ENCODE data around the gene NIPA2. TPM values are rescaled to one million over a fixed set of nuclear protein-coding genes. Genes with fewer than 3 reads are reported as not detected.

NIPA2 gene
- polyA plus RNA-seq, 1 donor: 40.7 TPM

GRCh38 chr15:22827125-22827524, 11.3 kb upstream of the NIPA2 start:
- Histone ChIP-seq H3K27ac (ENCODE audit: low read length) (no peak overlapping the region), H3K9me3 (ENCODE audit: control insufficient read depth, low read depth, low read length) (no peaks in the 10 kb centered on the region), H3K4me1 (ENCODE audit: control insufficient read depth, insufficient read depth, low read length) (no peaks in the 10 kb centered on the region), H3K36me3 (ENCODE audit: control insufficient read depth, insufficient read depth, low read length) (peaks cover 25% of the 10 kb centered on the region), H3K27me3 (ENCODE audit: control insufficient read depth, insufficient read depth, low read length) (no peaks in the 10 kb centered on the region), H3K4me3 (ENCODE audit: low read length) (no peak overlapping the region)
- no peak for DNase-seq
- no CpG with 5 or more reads among the region's 1 CpG for WGBS (ENCODE audit: insufficient coverage, low lambda C conversion rate)

GRCh38 chr15:22831473-22831872, 7.0 kb upstream of the NIPA2 start:
- no peak for DNase-seq
- no peaks in the 10 kb centered on the region for H3K9me3 ChIP-seq (ENCODE audit: control insufficient read depth, low read depth, low read length)
- H3K27me3 ChIP-seq (ENCODE audit: control insufficient read depth, insufficient read depth, low read length): no peaks in the 10 kb centered on the region
- H3K4me1 ChIP-seq (ENCODE audit: control insufficient read depth, insufficient read depth, low read length): no peaks in the 10 kb centered on the region
- H3K36me3 ChIP-seq (ENCODE audit: control insufficient read depth, insufficient read depth, low read length): peaks cover 11% of the 10 kb centered on the region
- no peak overlapping the region for H3K4me3 ChIP-seq (ENCODE audit: low read length)
- H3K27ac ChIP-seq (ENCODE audit: low read length): no peak overlapping the region
- 0% methylated on average over 1 of the region's 1 CpG for WGBS (ENCODE audit: insufficient coverage, low lambda C conversion rate)

GRCh38 chr15:22839046-22839695, 705 bp downstream of the NIPA2 start:
- 14% methylated on average over 1 of the region's 16 CpGs for WGBS (ENCODE audit: insufficient coverage, low lambda C conversion rate)
- Histone ChIP-seq H3K27me3 (ENCODE audit: control insufficient read depth, insufficient read depth, low read length) (no peaks in the 10 kb centered on the region), H3K4me1 (ENCODE audit: control insufficient read depth, insufficient read depth, low read length) (peaks cover 3% of the 10 kb centered on the region), H3K4me3 (ENCODE audit: low read length) (peak overlapping the region; percentile 79), H3K36me3 (ENCODE audit: control insufficient read depth, insufficient read depth, low read length) (peaks cover 2% of the 10 kb centered on the region), H3K9me3 (ENCODE audit: control insufficient read depth, low read depth, low read length) (no peaks in the 10 kb centered on the region), H3K27ac (ENCODE audit: low read length) (peak overlapping the region; percentile 87)
- peak in 1 of 2 donors; percentile 30 for DNase-seq

GRCh38 chr15:22844421-22845288, 6.2 kb downstream of the NIPA2 start:
- no peak for DNase-seq
- Histone ChIP-seq H3K9me3 (ENCODE audit: control insufficient read depth, low read depth, low read length) (no peaks in the 10 kb centered on the region), H3K4me3 (ENCODE audit: low read length) (no peak overlapping the region), H3K4me1 (ENCODE audit: control insufficient read depth, insufficient read depth, low read length) (peaks cover 3% of the 10 kb centered on the region), H3K27ac (ENCODE audit: low read length) (no peak overlapping the region), H3K36me3 (ENCODE audit: control insufficient read depth, insufficient read depth, low read length) (peaks cover 26% of the 10 kb centered on the region), H3K27me3 (ENCODE audit: control insufficient read depth, insufficient read depth, low read length) (no peaks in the 10 kb centered on the region)
- WGBS (ENCODE audit: insufficient coverage, low lambda C conversion rate): 50% methylated on average over 2 of the region's 19 CpGs

GRCh38 chr15:22845289-22845900, 6.9 kb downstream of the NIPA2 start:
- H3K4me1 ChIP-seq (ENCODE audit: control insufficient read depth, insufficient read depth, low read length): peaks cover 3% of the 10 kb centered on the region
- H3K4me3 ChIP-seq (ENCODE audit: low read length): no peak overlapping the region
- no peaks in the 10 kb centered on the region for H3K9me3 ChIP-seq (ENCODE audit: control insufficient read depth, low read depth, low read length)
- 100% methylated on average over 1 of the region's 2 CpGs for WGBS (ENCODE audit: insufficient coverage, low lambda C conversion rate)
- no peak overlapping the region for H3K27ac ChIP-seq (ENCODE audit: low read length)
- H3K36me3 ChIP-seq (ENCODE audit: control insufficient read depth, insufficient read depth, low read length): peaks cover 29% of the 10 kb centered on the region
- no peak for DNase-seq
- no peaks in the 10 kb centered on the region for H3K27me3 ChIP-seq (ENCODE audit: control insufficient read depth, insufficient read depth, low read length)

- WGBS (ENCODE audit: insufficient coverage, low lambda C conversion rate): no CpG with 5 or more reads among the region's 6 CpGs
- Histone ChIP-seq H3K9me3 (ENCODE audit: control insufficient read depth, low read depth, low read length) (no peaks in the 10 kb centered on the region), H3K4me1 (ENCODE audit: control insufficient read depth, insufficient read depth, low read length) (no peaks in the 10 kb centered on the region), H3K36me3 (ENCODE audit: control insufficient read depth, insufficient read depth, low read length) (peaks cover 33% of the 10 kb centered on the region), H3K4me3 (ENCODE audit: low read length) (no peak overlapping the region), H3K27me3 (ENCODE audit: control insufficient read depth, insufficient read depth, low read length) (no peaks in the 10 kb centered on the region), H3K27ac (ENCODE audit: low read length) (no peak overlapping the region)
- DNase-seq: no peak
Measured at GRCh38 chr15:22846073-22846472, 7.6 kb downstream of the NIPA2 start.

- Histone ChIP-seq H3K9me3 (ENCODE audit: control insufficient read depth, low read depth, low read length) (no peaks in the 10 kb centered on the region), H3K36me3 (ENCODE audit: control insufficient read depth, insufficient read depth, low read length) (peaks cover 48% of the 10 kb centered on the region), H3K27ac (ENCODE audit: low read length) (no peak overlapping the region), H3K27me3 (ENCODE audit: control insufficient read depth, insufficient read depth, low read length) (no peaks in the 10 kb centered on the region), H3K4me3 (ENCODE audit: low read length) (no peak overlapping the region), H3K4me1 (ENCODE audit: control insufficient read depth, insufficient read depth, low read length) (no peaks in the 10 kb centered on the region)
- no peak for DNase-seq
- whole genome bisulfite sequencing (ENCODE audit: insufficient coverage, low lambda C conversion rate): no CpG with 5 or more reads among the region's 3 CpGs
Measured at GRCh38 chr15:22850055-22850454, 11.6 kb downstream of the NIPA2 start.

GRCh38 chr15:22851513-22851912, 13.0 kb downstream of the NIPA2 start:
- Histone ChIP-seq H3K4me3 (ENCODE audit: low read length) (no peak overlapping the region), H3K27me3 (ENCODE audit: control insufficient read depth, insufficient read depth, low read length) (no peaks in the 10 kb centered on the region), H3K36me3 (ENCODE audit: control insufficient read depth, insufficient read depth, low read length) (peaks cover 45% of the 10 kb centered on the region), H3K4me1 (ENCODE audit: control insufficient read depth, insufficient read depth, low read length) (no peaks in the 10 kb centered on the region), H3K9me3 (ENCODE audit: control insufficient read depth, low read depth, low read length) (no peaks in the 10 kb centered on the region), H3K27ac (ENCODE audit: low read length) (no peak overlapping the region)
- WGBS (ENCODE audit: insufficient coverage, low lambda C conversion rate): no CpG with 5 or more reads among the region's 4 CpGs
- DNase-seq: no peak

- Histone ChIP-seq H3K9me3 (ENCODE audit: control insufficient read depth, low read depth, low read length) (no peaks in the 10 kb centered on the region), H3K27me3 (ENCODE audit: control insufficient read depth, insufficient read depth, low read length) (no peaks in the 10 kb centered on the region), H3K36me3 (ENCODE audit: control insufficient read depth, insufficient read depth, low read length) (peaks cover 40% of the 10 kb centered on the region), H3K4me1 (ENCODE audit: control insufficient read depth, insufficient read depth, low read length) (no peaks in the 10 kb centered on the region), H3K27ac (ENCODE audit: low read length) (no peak overlapping the region), H3K4me3 (ENCODE audit: low read length) (no peak overlapping the region)
- WGBS (ENCODE audit: insufficient coverage, low lambda C conversion rate): no CpG with 5 or more reads among the region's 4 CpGs
- DNase-seq: no peak
Measured at GRCh38 chr15:22855791-22856190, 17.3 kb downstream of the NIPA2 start.

GRCh38 chr15:22856659-22857058, 18.2 kb downstream of the NIPA2 start:
- H3K9me3 ChIP-seq (ENCODE audit: control insufficient read depth, low read depth, low read length): no peaks in the 10 kb centered on the region
- H3K4me1 ChIP-seq (ENCODE audit: control insufficient read depth, insufficient read depth, low read length): no peaks in the 10 kb centered on the region
- 86% methylated on average over 1 of the region's 1 CpG for WGBS (ENCODE audit: insufficient coverage, low lambda C conversion rate)
- peaks cover 39% of the 10 kb centered on the region for H3K36me3 ChIP-seq (ENCODE audit: control insufficient read depth, insufficient read depth, low read length)
- H3K27ac ChIP-seq (ENCODE audit: low read length): no peak overlapping the region
- no peak for DNase-seq
- no peak overlapping the region for H3K4me3 ChIP-seq (ENCODE audit: low read length)
- no peaks in the 10 kb centered on the region for H3K27me3 ChIP-seq (ENCODE audit: control insufficient read depth, insufficient read depth, low read length)
